Gastrocnemius medialis (tissue), 4 donors: ENCODE results near the gene KIRREL3.

ENCODE experiments used
- POLR2A ChIP-seq, 2 donors: fragments of 450-650 bp; IDR thresholded peaks; one replicate each; pipeline ENCODE4 v1.6.1; 2017; ENCODE audit warnings: antibody characterized with exemption in 2 of 2, mild to moderate bottlenecking in 2 of 2, moderate library complexity in 2 of 2
- TF ChIP-seq, protein P1 (sequence below), 5 experiments: fragments of 450-650 bp in 3 of 5; fragments of 200-600 bp in 2 of 5; sonication (generic) in 2 of 5; IDR thresholded peaks in 4 of 5; conservative IDR thresholded peaks in 1 of 5; 1 replicate in 4 of 5; 2 replicates in 1 of 5; pipeline ENCODE4 v1.5.1; 2016 to 2019; ENCODE audit warnings: antibody characterized with exemption in 5 of 5, mild to moderate bottlenecking in 3 of 5, moderate library complexity in 3 of 5

DNA sequence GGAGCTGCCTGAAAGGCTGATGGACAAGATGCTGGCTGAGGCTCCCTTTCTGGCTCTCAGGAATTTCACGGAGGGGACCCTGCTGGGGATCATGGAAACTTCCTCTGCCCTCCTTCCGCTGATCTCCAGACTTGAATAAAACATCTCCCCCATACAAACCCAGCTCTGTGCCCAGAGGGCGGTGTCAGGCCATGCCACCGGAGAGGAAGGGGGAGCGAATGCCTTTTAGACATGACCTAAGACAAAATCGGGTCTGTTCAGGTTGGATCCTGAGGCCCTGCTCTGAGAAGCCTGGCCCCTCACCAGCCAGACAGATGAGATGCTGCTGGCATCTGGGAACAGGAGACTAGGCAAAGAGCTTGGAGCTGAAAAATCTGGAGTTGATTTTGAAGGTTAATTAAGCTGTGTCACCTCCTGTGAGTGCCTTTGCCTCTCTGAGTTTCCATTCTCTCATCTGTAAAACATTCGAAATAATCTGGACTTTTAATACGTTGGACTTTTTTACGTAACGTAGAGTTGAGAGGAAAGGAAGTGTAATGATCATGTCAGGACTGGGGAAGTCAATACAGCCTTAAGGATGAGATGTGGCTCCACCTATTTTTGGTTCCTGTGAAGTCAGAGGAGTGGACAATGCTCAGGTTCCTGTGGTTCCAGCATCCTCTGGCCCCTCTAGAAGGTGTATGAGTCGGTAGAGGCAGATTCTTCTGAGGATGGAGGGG lies 481.4 kb downstream of the KIRREL3 start:
- TF ChIP-seq, protein P1, sequence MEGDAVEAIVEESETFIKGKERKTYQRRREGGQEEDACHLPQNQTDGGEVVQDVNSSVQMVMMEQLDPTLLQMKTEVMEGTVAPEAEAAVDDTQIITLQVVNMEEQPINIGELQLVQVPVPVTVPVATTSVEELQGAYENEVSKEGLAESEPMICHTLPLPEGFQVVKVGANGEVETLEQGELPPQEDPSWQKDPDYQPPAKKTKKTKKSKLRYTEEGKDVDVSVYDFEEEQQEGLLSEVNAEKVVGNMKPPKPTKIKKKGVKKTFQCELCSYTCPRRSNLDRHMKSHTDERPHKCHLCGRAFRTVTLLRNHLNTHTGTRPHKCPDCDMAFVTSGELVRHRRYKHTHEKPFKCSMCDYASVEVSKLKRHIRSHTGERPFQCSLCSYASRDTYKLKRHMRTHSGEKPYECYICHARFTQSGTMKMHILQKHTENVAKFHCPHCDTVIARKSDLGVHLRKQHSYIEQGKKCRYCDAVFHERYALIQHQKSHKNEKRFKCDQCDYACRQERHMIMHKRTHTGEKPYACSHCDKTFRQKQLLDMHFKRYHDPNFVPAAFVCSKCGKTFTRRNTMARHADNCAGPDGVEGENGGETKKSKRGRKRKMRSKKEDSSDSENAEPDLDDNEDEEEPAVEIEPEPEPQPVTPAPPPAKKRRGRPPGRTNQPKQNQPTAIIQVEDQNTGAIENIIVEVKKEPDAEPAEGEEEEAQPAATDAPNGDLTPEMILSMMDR (IDR thresholded peaks at IDR 0.05 in 4 of 5, conservative IDR thresholded peaks at IDR 0.05 in 1 of 5), result no peak
- no peak for TF ChIP-seq POLR2A (IDR thresholded peaks at IDR 0.05)
